ENCODE measurements around the gene PCDHA10.
"Not testable (repeated sequence)": the region's sequence is repeated elsewhere in the genome, so short reads cannot be mapped to it uniquely, and the experiment has no call there.

GRCh38 chr5:140808241-140808888, 47.3 kb upstream of the PCDHA10 start:
- not testable (repeated sequence) for TF ChIP-seq POLR2AphosphoS5 (IDR thresholded peaks at IDR 0.05; ENCODE audit: low read depth, low read length); POLR2A (IDR thresholded peaks at IDR 0.05; ENCODE audit: low read depth, low read length); PAX5 (IDR thresholded peaks at IDR 0.05; ENCODE audit: insufficient read depth, low read length, severe bottlenecking); TAF1 (IDR thresholded peaks at IDR 0.05; ENCODE audit: low read depth, low read length); SPI1 (IDR thresholded peaks at IDR 0.05; ENCODE audit: low read depth, low read length)
